Embryonic facial prominence (tissue), 1 donor: ENCODE data around the gene SAPCD1.
"Not testable (repeated sequence)": the region's sequence is repeated elsewhere in the genome, so short reads cannot be mapped to it uniquely, and the experiment has no call there.

Experiments used
- DNase-seq: peaks from one replicate; pipeline ENCODE4 v3.0.0-alpha.2; 2016; ENCODE audit errors: extremely low spot score

Gene SAPCD1

GRCh38 chr6:31799781-31800180 lies 37.3 kb downstream of the SAPCD1 start:
- DNase-seq: no peak

GRCh38 chr6:31801031-31801927 lies 38.8 kb downstream of the SAPCD1 start:
- DNase-seq: not testable (repeated sequence)

- no peak for DNase-seq
Observed at GRCh38 chr6:31805939-31806469, 43.5 kb downstream of the SAPCD1 start.

GRCh38 chr6:31806470-31807272 lies 44.2 kb downstream of the SAPCD1 start, which contains the start of gene LSM2:
LSM2 (minus strand) TSS chr6:31806966; CDS start chr6:31806757, 209 bp downstream.
- peak; percentile 95 for DNase-seq

GRCh38 chr6:31808599-31808998 lies 46.1 kb downstream of the SAPCD1 start:
- not testable (repeated sequence) for DNase-seq

GRCh38 chr6:31811645-31812044 lies 49.2 kb downstream of the SAPCD1 start:
- DNase-seq: no peak

GRCh38 chr6:31813465-31813849 lies 51.0 kb downstream of the SAPCD1 start:
- no peak for DNase-seq
